Measurements from ENCODE around the gene FNBP1L. TPM values are rescaled to one million over a fixed set of nuclear protein-coding genes. Genes with fewer than 3 reads are reported as not detected.

The FNBP1L gene
- total RNA-seq, 1 donor from 2014 or later, result 29.7 TPM

- no peak overlapping the region for H3K4me3 ChIP-seq (ENCODE audit: low read depth, low read length)
- peaks cover 1% of the 10 kb centered on the region for H3K36me3 ChIP-seq (ENCODE audit: control insufficient read depth, insufficient read depth, low read length)
- TF ChIP-seq, protein P1, sequence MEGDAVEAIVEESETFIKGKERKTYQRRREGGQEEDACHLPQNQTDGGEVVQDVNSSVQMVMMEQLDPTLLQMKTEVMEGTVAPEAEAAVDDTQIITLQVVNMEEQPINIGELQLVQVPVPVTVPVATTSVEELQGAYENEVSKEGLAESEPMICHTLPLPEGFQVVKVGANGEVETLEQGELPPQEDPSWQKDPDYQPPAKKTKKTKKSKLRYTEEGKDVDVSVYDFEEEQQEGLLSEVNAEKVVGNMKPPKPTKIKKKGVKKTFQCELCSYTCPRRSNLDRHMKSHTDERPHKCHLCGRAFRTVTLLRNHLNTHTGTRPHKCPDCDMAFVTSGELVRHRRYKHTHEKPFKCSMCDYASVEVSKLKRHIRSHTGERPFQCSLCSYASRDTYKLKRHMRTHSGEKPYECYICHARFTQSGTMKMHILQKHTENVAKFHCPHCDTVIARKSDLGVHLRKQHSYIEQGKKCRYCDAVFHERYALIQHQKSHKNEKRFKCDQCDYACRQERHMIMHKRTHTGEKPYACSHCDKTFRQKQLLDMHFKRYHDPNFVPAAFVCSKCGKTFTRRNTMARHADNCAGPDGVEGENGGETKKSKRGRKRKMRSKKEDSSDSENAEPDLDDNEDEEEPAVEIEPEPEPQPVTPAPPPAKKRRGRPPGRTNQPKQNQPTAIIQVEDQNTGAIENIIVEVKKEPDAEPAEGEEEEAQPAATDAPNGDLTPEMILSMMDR (IDR thresholded peaks at IDR 0.05; ENCODE audit: insufficient read depth, low read length, severe bottlenecking), result no peak
- FAIRE-seq (no peak), DNase-seq (ENCODE audit: low read depth) (no peak)
- H3K27me3 ChIP-seq (ENCODE audit: control insufficient read depth, insufficient read depth, low read length), result no peaks in the 10 kb centered on the region
Observed at GRCh38 chr1:93599479-93599878, 151.6 kb downstream of the FNBP1L start.

- FAIRE-seq (no peak), DNase-seq (ENCODE audit: low read depth) (no peak)
- H3K36me3 ChIP-seq (ENCODE audit: control insufficient read depth, insufficient read depth, low read length), result peaks cover 1% of the 10 kb centered on the region
- no peaks in the 10 kb centered on the region for H3K27me3 ChIP-seq (ENCODE audit: control insufficient read depth, insufficient read depth, low read length)
- TF ChIP-seq, protein P1 (IDR thresholded peaks at IDR 0.05; ENCODE audit: insufficient read depth, low read length, severe bottlenecking), result no peak
- no peak overlapping the region for H3K4me3 ChIP-seq (ENCODE audit: low read depth, low read length)
Observed at GRCh38 chr1:93600663-93601062, 152.7 kb downstream of the FNBP1L start.

- no peak for FAIRE-seq
- TF ChIP-seq, protein P1 (IDR thresholded peaks at IDR 0.05; ENCODE audit: insufficient read depth, low read length, severe bottlenecking), result no peak
- Histone ChIP-seq H3K36me3 (ENCODE audit: control insufficient read depth, insufficient read depth, low read length) (peaks cover 1% of the 10 kb centered on the region), H3K27me3 (ENCODE audit: control insufficient read depth, insufficient read depth, low read length) (no peaks in the 10 kb centered on the region), H3K4me3 (ENCODE audit: low read depth, low read length) (no peak overlapping the region)
- DNase-seq (ENCODE audit: low read depth), result no peak
Observed at GRCh38 chr1:93601686-93602085, 153.8 kb downstream of the FNBP1L start.

- no peak for DNase-seq (ENCODE audit: low read depth)
- no peak for FAIRE-seq
- Histone ChIP-seq H3K4me3 (ENCODE audit: low read depth, low read length) (no peak overlapping the region), H3K27me3 (ENCODE audit: control insufficient read depth, insufficient read depth, low read length) (no peaks in the 10 kb centered on the region), H3K36me3 (ENCODE audit: control insufficient read depth, insufficient read depth, low read length) (peaks cover 1% of the 10 kb centered on the region)
- TF ChIP-seq, protein P1 (IDR thresholded peaks at IDR 0.05; ENCODE audit: insufficient read depth, low read length, severe bottlenecking), result no peak
Observed at GRCh38 chr1:93602101-93602500, 154.2 kb downstream of the FNBP1L start.

DNA sequence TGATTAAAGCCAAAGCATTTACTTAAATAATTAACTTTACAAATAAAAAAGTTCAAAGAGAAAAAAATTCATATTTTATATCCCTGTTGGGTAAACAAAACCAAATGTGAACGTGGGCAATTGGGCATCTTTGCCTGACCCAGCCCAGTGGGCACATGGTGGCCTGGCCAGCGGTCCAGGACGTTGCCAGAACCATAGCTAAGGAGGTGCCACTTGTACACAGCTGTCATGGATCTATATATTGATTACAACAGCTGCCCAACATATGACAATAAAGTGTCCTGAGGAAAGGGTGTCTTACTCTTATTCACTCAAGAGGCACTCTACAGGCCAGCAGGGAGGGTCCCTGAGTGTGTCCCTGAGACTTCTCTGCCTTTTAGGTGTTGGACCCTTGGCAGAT is 155.2 kb downstream of the FNBP1L start:
- FAIRE-seq (no peak), DNase-seq (ENCODE audit: low read depth) (no peak)
- H3K4me3 ChIP-seq (ENCODE audit: low read depth, low read length), result no peak overlapping the region
- H3K36me3 ChIP-seq (ENCODE audit: control insufficient read depth, insufficient read depth, low read length), result peaks cover 1% of the 10 kb centered on the region
- no peaks in the 10 kb centered on the region for H3K27me3 ChIP-seq (ENCODE audit: control insufficient read depth, insufficient read depth, low read length)
- TF ChIP-seq, protein P1 (IDR thresholded peaks at IDR 0.05; ENCODE audit: insufficient read depth, low read length, severe bottlenecking), result no peak

DNA sequence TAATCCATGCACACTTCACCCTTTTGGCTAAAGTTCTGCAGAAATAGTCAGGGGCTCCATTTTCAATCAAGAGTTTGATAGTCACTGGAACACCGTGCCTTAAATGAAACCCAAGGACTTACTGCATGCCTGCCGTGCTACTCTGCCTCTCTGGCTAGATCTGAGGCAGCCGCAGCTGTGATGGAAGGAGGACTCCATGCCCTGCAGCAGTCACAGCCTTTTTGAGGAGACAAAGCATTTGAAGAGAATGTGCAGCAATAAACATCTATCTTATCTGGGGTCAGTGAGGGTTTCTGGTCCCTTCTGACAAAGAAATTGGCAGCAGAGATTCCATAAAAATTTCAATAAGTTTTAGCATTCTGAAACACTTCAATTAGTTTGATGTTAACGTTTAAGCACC is 155.7 kb downstream of the FNBP1L start:
- TF ChIP-seq, protein P1 (IDR thresholded peaks at IDR 0.05; ENCODE audit: insufficient read depth, low read length, severe bottlenecking), result no peak
- no peak for DNase-seq (ENCODE audit: low read depth)
- Histone ChIP-seq H3K36me3 (ENCODE audit: control insufficient read depth, insufficient read depth, low read length) (peaks cover 1% of the 10 kb centered on the region), H3K27me3 (ENCODE audit: control insufficient read depth, insufficient read depth, low read length) (no peaks in the 10 kb centered on the region), H3K4me3 (ENCODE audit: low read depth, low read length) (no peak overlapping the region)
- FAIRE-seq, result no peak
